Heart right ventricle (tissue), 16 donors: ENCODE results near the gene TIMELESS. TPM values are rescaled to one million over a fixed set of nuclear protein-coding genes. Genes with fewer than 3 reads are reported as not detected.

ENCODE experiments used
- ATAC-seq, 8 donors: fragments of 200-7000 bp; cut with Tn5 transposase; one replicate each; pipeline ENCODE4 v1.9.1; 2020; ENCODE audit warnings: mild to moderate bottlenecking in 8 of 8, moderate library complexity in 8 of 8, moderate number of reproducible peaks in 1 of 8
- DNase-seq, 2 donors: peaks; one replicate each; pipeline ENCODE4 v3.0.0-alpha.2; 2020
- H3K27ac ChIP-seq, 10 donors: fragments of 200-600 bp; sonication (generic) in 2 of 10; one replicate each; pipeline versions ENCODE4 v1.5.0 to v1.8.0; 2020 to 2022; ENCODE audit warnings: mild to moderate bottlenecking in 3 of 10
- H3K27me3 ChIP-seq, 7 donors: fragments of 200-600 bp; one replicate each; pipeline ENCODE4 v1.8.0; 2021 to 2022; ENCODE audit warnings: mild to moderate bottlenecking in 2 of 7
- H3K36me3 ChIP-seq, 9 donors: fragments of 200-600 bp; sonication (generic) in 1 of 9; one replicate each; pipeline versions ENCODE4 v1.5.0 to v1.8.0; 2020 to 2022; ENCODE audit warnings: mild to moderate bottlenecking in 2 of 9
- H3K4me1 ChIP-seq, 9 donors: fragments of 200-600 bp; sonication (generic) in 1 of 9; one replicate each; pipeline versions ENCODE4 v1.5.0 to v1.8.0; 2020 to 2022; ENCODE audit warnings: mild to moderate bottlenecking in 4 of 9
- H3K4me3 ChIP-seq, 10 donors: fragments of 200-600 bp; sonication (generic) in 2 of 10; one replicate each; pipeline versions ENCODE4 v1.5.0 to v1.8.0; 2020 to 2022; ENCODE audit warnings: mild to moderate bottlenecking in 7 of 10, moderate library complexity in 2 of 10
- H3K9me3 ChIP-seq, 11 donors: fragments of 200-600 bp in 10 of 11; sonication (generic) in 2 of 11; one replicate each; pipeline versions ENCODE4 v1.5.0 to v1.8.0; 2013 to 2022; ENCODE audit warnings: mild to moderate bottlenecking in 2 of 11, control low read depth in 1 of 11, moderate library complexity in 1 of 11
- CTCF ChIP-seq, 9 donors: fragments of 200-600 bp; sonication (generic) in 2 of 9; IDR thresholded peaks; one replicate each; pipeline versions ENCODE4 v1.5.0 to v1.8.0; 2021 to 2022; ENCODE audit warnings: antibody characterized with exemption in 9 of 9, mild to moderate bottlenecking in 5 of 9, moderate library complexity in 1 of 9
- WGBS, 2 donors: extraction: QIAGEN DNeasy Blood & Tissue Kit; methylation state at CpG; one replicate each; pipeline ENCODE4 v1.1.7; 2013; ENCODE audit warnings: inconsistent platforms in 1 of 2; 5-methylcytosine and 5-hydroxymethylcytosine counted together
- intact Hi-C, 10 donors: fragments of 100-400 bp; cut with DNase I; formaldehyde crosslinking; loops; one replicate each; pipeline versions ENCODE4 v1.11.1 to v1.14.2; 2022
- polyA plus RNA-seq, 2 donors: library from polyadenylated mRNA; stranded (reverse); fragments of 200-250 nt; gene quantifications; one replicate each; pipeline ENCODE4 v1.2.3, GENCODE V29; 2013
- total RNA-seq, 10 donors: library from RNA; stranded (reverse); fragmentation: NEBNext Ultra II Directional in 3 of 10; extraction: Animal tissue kit (Norgen Biotek cat#: 25700) in 3 of 10; gene quantifications; one replicate each; pipeline versions ENCODE4 v1.2.1 to v1.2.4, GENCODE V29; 2021 to 2023
- donor health status: Arrhythmogenic right ventricular cardiomyopathy.
- donor health status: ischemic (EF 13 %, LVEDD 7.1; RV severe dilation, severe dysfunction).
- donor health status: healthy with polysubstance abuse.
- donor health status: DM: no; HTN: yes; CAD: no.
- donor health status: DM: no; HTN: no; CAD: no.
- donor health status: ischemic (EF 25% LVEDD 6.9; RV normal size, moderate dysfunction).
- donor health status: ischemic (EF 25% LVEDD 5.7; RV mildly dilated, moderate dysfunction).
- donor health status: healthy.
- donor health status: DM: yes; HTN: yes; CAD: no.
- donor health status: Ischemic cardiomyopathy.
- donor health status: ischemic (EF 35%, LVEDD 5.7; RV mildly dilated, moderate dysfunction).
- donor health status: nonischemic (EF 11% LVEDD 7.7; RV severe dilation, severe dysfunction).
- donor health status: DM: yes; HTN: yes; CAD: no.
- donor health status: PGD.
- donor health status: ischemic (EF 29% LVEDD 5.4; RV normal size, mild dysfunction).
- donor health status: nonischemic (EF 23%, LVEDD 6.1; RV moderate dilation, normal function).

The TIMELESS gene
- total and polyA plus RNA-seq, 12 donors, result 1.0 to 5.2 (median 2.2) TPM

- Histone ChIP-seq H3K9me3 (no peaks in the 10 kb centered on the region), H3K27me3 (no peaks in the 10 kb centered on the region), H3K27ac (no peak overlapping the region), H3K36me3 (no peaks in the 10 kb centered on the region), H3K4me3 (no peak overlapping the region), H3K4me1 (peaks cover 0 to 11% (median 4%) of the 10 kb centered on the region in 9 donors)
- intact Hi-C loops, result loop anchor here (5.0 to 10.0 kb wide), 12 partner anchors 98 to 838 kb away; partner anchors contain the start of genes CNPY2 (in 4 of the 10), IL23A (in 4 of the 10), PAN2 (in 4 of the 10) and APOF (in 3 of the 10)
- no peak for TF ChIP-seq CTCF (IDR thresholded peaks at IDR 0.05)
- ATAC-seq (no peak), DNase-seq (no peak)
Measured at GRCh38 chr12:56462565-56462964, 13.3 kb upstream of the TIMELESS start.

DNA sequence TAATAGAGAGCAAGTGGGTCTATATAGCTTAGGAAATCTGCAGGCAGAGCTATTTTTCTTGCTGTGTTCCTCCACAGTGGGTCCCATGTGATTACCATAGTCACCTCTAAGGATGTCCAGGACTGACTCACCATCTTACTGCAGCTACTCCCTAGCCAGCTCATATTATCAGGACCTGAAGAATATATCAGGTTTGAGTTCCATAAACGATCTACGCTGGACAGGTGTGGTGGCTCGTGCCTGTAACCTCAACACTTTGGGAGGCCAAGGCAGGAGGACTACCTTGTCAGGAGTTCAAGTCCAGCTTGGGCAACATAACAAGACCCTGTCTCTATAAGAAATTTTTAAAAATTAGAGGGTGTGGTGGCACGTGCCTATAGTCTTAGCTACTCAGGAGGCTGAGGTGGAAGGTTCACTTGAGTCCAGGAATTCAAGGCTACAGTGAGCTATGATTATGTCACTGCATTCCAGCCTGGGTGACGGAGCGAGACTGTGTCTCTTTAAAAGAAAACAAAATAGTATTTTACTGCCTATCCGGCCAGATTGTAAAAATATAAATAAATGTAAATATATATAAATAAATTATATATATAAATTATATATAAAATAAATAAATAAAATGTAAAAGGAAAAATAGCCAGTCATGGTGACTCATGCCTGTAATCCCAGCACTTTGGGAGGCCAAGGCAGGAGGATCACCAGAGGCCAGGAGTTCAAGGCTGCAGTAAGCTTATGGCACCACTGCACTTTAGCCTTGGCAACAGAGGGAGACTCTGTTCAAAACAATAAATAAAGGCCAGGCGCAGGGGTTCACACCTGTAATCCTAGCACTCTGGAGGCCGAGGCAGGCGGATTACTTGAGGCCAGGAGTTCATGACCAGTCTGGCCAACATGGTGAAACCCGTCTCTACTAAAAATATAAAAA, 12.3 kb upstream of the TIMELESS start:
- intact Hi-C loops, result loop anchor here (5.0 to 10.0 kb wide), 12 partner anchors 97 to 837 kb away; partner anchors contain the start of genes CNPY2 (in 4 of the 10), IL23A (in 4 of the 10), PAN2 (in 4 of the 10) and APOF (in 3 of the 10)
- no peak for TF ChIP-seq CTCF (IDR thresholded peaks at IDR 0.05)

DNA sequence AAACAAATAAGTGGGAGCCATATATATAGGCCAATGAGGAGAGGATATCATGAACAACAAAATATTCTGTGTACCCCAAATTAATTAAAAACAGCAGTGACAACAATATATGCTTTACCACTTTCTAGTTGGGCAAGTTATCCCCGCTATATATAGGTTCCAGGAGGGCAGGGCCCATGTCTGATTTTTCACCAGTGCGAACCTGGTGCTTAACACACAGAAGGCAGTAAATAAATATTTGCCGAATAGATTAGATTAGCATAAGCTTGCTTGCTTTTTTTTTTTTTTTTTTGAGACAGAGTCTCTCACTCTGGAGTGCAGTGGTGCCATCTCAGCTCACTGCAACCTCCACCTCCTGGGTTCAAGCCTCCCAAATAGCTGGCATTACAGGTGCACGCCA, 8.6 kb upstream of the TIMELESS start:
- H3K27ac ChIP-seq, result no peak overlapping the region
- DNase-seq (no peak), ATAC-seq (no peak)
- no peak for TF ChIP-seq CTCF (IDR thresholded peaks at IDR 0.05)
- no peaks in the 10 kb centered on the region for H3K4me1 ChIP-seq
- H3K27me3 ChIP-seq, result no peaks in the 10 kb centered on the region
- no peak overlapping the region for H3K4me3 ChIP-seq
- H3K36me3 ChIP-seq, result no peaks in the 10 kb centered on the region
- WGBS, 2 donors, result 83 to 91% methylated on average over 4 of the region's 4 CpGs
- intact Hi-C loops, result no loop called here
- no peaks in the 10 kb centered on the region for H3K9me3 ChIP-seq

More for the DNA sequence above, 12.3 kb upstream of the TIMELESS start:
- peaks cover 0 to 10% (median 4%) of the 10 kb centered on the region in 9 donors for H3K4me1 ChIP-seq
- no peaks in the 10 kb centered on the region for H3K36me3 ChIP-seq
- no peaks in the 10 kb centered on the region for H3K27me3 ChIP-seq
- no peak overlapping the region for H3K4me3 ChIP-seq
- no peak for ATAC-seq
- no peak overlapping the region for H3K27ac ChIP-seq
- WGBS, 2 donors, result 82 to 88% methylated on average over 11 of the region's 11 CpGs
- H3K9me3 ChIP-seq, result no peaks in the 10 kb centered on the region
- DNase-seq, result no peak

GRCh38 chr12:56454557-56454956, 5.3 kb upstream of the TIMELESS start, which contains the start of gene MIP:
Gene MIP, minus strand, starts transcription at chr12:56454657. Its CDS starts 44 bp downstream, at chr12:56454613.
- WGBS, 2 donors, result 82 to 83% methylated on average over 5 of the region's 5 CpGs
- H3K4me1 ChIP-seq, result peaks cover 0 to 5% (median 3%) of the 10 kb centered on the region in 9 donors
- H3K4me3 ChIP-seq, result no peak within 1 kb of the TSS
- H3K9me3 ChIP-seq, result no peaks in the 10 kb centered on the region
- ATAC-seq (peak in 1 of 8 donors; percentile 28), DNase-seq (no peak)
- H3K27me3 ChIP-seq, result no peaks in the 10 kb centered on the region
- no peak within 1 kb of the TSS for H3K27ac ChIP-seq
- intact Hi-C loops, result loop anchor here in 1 of 10 donors (5.0 kb wide), 1 partner anchor 92 kb away; the partner anchor contains the start of genes APOF and STAT2
- H3K36me3 ChIP-seq, result no peaks in the 10 kb centered on the region
- no peak for TF ChIP-seq CTCF (IDR thresholded peaks at IDR 0.05)
